AG04449 (cell line): ENCODE measurements around the gene GADD45GIP1.
A peak's percentile ranks its signal among the peaks of the same experiment; 100 is the strongest.

Experiments
- CTCF ChIA-PET: fragments of 350-600 bp; formaldehyde crosslinking; extraction: SDS; loops from one replicate; lab custom pipeline; 2021; ENCODE audit warnings: antibody characterized with exemption; lab: Yijun Ruan, JAX
- POLR2A ChIA-PET: fragments of 400-600, 350-600 bp; formaldehyde crosslinking; extraction: SDS; loops from one replicate; lab custom pipeline; 2020; ENCODE audit warnings: antibody characterized with exemption, inconsistent platforms; lab: Yijun Ruan, JAX
- DNase-seq: peaks from one replicate; pipeline ENCODE4 v3.0.0-alpha.2; 2010; ENCODE audit warnings: low read depth, low spot score
- H3K4me3 ChIP-seq: 2 replicates; pipeline ENCODE4 v1.5.1; 2011; ENCODE audit warnings: low read depth, mild to moderate bottlenecking, control low read depth, low read length
- TF ChIP-seq, protein P1 (sequence below): IDR thresholded peaks from one replicate; pipeline ENCODE4 v1.5.1; 2011; ENCODE audit warnings: mild to moderate bottlenecking, moderate library complexity, low read length, control low read depth, inconsistent platforms; ENCODE audit not compliant: insufficient read depth; ENCODE audit errors: missing control alignments

Gene GADD45GIP1

DNA sequence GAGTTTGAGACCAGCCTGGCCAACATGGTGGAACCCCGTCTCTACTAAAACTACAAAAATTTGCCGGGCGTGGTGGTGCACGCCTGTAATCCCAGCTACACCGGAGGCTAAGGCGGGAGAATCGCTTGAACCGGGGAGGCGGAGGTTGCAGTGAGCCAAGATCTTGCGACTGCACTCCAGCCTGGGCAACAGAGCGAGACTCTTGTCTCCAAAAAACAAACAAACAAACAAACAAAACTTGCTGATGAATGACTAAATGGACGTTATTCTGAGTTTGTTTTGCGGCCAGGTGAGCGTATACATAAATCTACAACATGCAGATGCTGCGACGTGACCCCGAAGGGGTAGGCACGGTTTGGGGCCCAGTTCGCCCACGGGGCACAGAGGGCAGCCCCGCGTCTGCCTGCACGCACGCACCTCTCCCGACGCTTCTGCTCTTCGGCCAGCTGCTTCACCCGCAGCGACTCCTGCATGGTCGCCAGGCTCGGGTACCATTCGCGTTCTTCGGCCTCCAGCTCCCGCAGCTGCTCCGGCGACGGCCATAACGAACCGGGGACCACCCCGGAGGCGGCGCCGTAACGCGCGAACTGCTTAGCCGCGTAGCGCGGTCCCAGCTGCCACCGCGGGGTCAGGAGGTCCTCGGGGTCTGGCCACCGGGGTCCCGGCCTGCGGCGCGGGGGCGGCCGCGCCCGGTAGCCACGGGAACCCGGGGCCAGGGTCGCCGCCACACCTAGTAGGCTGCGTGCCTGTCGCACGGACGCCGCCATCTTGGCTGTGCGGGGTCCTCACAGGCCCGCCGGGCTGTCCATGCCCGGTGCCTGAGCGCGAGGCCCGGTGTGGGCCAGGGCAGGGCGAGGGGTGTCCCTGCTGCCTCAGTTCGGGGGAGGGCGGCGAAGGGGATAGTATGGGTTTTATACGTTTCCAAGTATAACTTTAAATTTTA is at the start of gene GADD45GIP1:
Gene GADD45GIP1 (minus strand): TSS at position 778 of the 943 bp plus-strand sequence. CDS start 11 bp downstream, at position 767.
- POLR2A ChIA-PET, result interaction anchor here (2.0 kb wide), 1 partner anchor 10 kb away, joined by 9 read pairs; the partner anchor contains the start of gene RAD23A
- DNase-seq, result no peak
- CTCF ChIA-PET, result interaction anchor here (1.2 to 5.8 kb wide), 2 partner anchors 9 to 105 kb away, joined by 3 to 84 read pairs; no protein-coding TSS in a partner anchor
- peak within 1 kb of the TSS; percentile 98 for H3K4me3 ChIP-seq
- TF ChIP-seq, protein P1, sequence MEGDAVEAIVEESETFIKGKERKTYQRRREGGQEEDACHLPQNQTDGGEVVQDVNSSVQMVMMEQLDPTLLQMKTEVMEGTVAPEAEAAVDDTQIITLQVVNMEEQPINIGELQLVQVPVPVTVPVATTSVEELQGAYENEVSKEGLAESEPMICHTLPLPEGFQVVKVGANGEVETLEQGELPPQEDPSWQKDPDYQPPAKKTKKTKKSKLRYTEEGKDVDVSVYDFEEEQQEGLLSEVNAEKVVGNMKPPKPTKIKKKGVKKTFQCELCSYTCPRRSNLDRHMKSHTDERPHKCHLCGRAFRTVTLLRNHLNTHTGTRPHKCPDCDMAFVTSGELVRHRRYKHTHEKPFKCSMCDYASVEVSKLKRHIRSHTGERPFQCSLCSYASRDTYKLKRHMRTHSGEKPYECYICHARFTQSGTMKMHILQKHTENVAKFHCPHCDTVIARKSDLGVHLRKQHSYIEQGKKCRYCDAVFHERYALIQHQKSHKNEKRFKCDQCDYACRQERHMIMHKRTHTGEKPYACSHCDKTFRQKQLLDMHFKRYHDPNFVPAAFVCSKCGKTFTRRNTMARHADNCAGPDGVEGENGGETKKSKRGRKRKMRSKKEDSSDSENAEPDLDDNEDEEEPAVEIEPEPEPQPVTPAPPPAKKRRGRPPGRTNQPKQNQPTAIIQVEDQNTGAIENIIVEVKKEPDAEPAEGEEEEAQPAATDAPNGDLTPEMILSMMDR, result no peak

DNA sequence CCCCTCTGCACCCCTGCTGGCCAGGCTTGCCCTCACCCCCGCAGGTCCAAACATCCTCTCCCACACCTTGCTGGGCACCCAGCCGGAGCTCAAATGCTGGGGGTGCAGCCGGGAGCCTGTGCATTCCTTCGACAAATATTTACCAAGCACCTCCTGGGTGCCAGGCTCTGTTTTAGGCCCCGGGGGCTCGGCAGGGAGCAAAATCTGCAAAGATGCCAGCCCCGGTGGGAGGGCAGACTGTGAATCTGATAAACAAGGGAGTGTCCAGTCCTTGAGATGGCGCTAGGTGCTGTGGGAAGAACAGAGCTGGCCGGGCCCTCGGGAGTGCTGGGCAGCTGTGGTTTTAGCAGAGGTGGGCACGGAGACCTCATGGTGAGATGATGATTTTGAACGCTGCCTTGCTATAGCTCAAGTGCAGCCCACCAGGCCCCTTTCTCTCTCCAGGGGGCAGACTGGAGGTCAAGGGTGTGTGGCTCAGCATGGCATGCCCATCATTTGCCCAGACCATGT is 48.9 kb upstream of the GADD45GIP1 start:
- CTCF ChIA-PET, result interaction anchor here (0.7 to 6.5 kb wide), 18 partner anchors 11 to 717 kb away, joined by 3 to 54 read pairs (median 5); no protein-coding TSS in a partner anchor

DNA sequence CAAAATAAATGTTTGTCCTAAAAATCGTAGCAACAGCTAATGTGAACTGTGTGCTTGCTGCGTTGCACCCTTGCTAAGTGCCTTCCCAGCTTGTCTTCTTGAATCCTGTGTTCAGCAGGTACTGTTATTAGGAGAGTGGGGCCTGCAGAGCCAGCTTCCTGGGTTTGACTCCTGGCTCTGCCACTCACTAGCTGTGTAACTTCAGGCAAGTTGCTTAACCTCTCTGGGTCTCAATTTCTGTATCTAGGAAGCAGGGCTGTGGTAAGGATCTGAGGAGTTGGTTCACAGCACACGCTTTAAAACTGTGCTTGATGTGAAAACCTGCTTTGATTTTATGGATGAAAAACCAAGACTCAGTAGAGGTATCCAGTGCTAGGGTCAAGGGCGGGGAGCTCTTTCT is 48.2 kb upstream of the GADD45GIP1 start:
- ChIA-PET POLR2A (no interaction called here), CTCF (interaction anchor here (1.0 to 6.5 kb wide), 17 partner anchors 9 to 89 kb away, joined by 3 to 54 read pairs (median 5); partner anchors contain the start of gene NFIX)
- TF ChIP-seq, protein P1, result no peak
- H3K4me3 ChIP-seq, result no peak overlapping the region
- no peak for DNase-seq

More for the DNA sequence above, 48.9 kb upstream of the GADD45GIP1 start:
- TF ChIP-seq, protein P1, result no peak
- no peak for DNase-seq
- no peak overlapping the region for H3K4me3 ChIP-seq
- POLR2A ChIA-PET, result interaction anchor here (0.8 to 1.3 kb wide), 2 partner anchors 12 to 21 kb away, joined by 3 read pairs; no protein-coding TSS in a partner anchor

DNA sequence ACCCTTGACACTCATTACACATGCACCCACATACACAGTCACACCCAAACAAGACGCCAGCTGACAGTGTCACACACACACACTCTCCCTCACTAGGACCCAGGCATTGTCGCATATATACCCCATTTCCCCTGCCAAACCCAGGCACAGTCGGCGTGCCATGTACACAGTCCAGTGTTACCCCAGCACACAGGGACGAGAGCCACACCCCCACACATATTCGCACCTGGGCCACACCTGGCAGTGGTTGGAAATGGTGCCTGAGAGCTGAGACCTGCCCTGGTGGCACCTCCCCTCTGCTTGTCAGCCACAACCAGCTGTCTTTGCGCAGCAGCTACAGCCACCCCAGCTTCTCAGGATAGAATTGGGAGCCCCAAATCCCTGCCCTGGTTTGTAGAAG is 47.2 kb upstream of the GADD45GIP1 start:
- POLR2A ChIA-PET, result no interaction called here

DNA sequence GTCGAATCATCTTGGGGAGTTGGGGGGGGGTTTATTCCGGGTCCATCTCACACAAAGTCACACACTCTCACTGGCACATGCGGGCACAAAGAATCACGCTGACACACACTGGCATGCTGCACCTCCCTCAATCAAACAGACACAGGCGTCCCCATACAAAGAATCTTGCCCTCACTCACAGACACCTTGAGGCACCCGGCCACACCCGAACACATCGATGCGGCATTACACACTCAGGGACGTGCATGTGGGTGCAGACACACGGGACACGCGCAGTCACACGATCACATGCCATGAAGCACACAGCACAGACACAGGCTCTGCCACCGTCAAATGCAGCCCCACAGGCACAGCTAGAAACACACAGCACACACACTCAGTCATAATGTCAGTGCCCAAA is 46.1 kb upstream of the GADD45GIP1 start:
- TF ChIP-seq, protein P1, result no peak
- ChIA-PET POLR2A (interaction anchor here (0.6 kb wide), 2 partner anchors 19 to 90 kb away, joined by 3 read pairs; no protein-coding TSS in a partner anchor), CTCF (interaction anchor here (1.1 to 6.5 kb wide), 5 partner anchors 31 to 91 kb away, joined by 3 to 54 read pairs (median 3); no protein-coding TSS in a partner anchor)
- DNase-seq, result no peak
- no peak overlapping the region for H3K4me3 ChIP-seq

More for the DNA sequence above, 47.2 kb upstream of the GADD45GIP1 start:
- no peak overlapping the region for H3K4me3 ChIP-seq
- TF ChIP-seq, protein P1, result no peak
- CTCF ChIA-PET, result interaction anchor here (0.7 to 6.5 kb wide), 10 partner anchors 8 to 90 kb away, joined by 3 to 54 read pairs (median 5); partner anchors contain the start of gene NFIX
- DNase-seq, result no peak
